ENCODE measurements around the gene NPM1. TPM values are rescaled to one million over a fixed set of nuclear protein-coding genes. Genes with fewer than 3 reads are reported as not detected.

Gene NPM1
- total and polyA plus RNA-seq, 7 experiments from 2014 or later, result 753 to 1,238 (median 1,141) TPM

- ChIA-PET POLR2A (no interaction called here), CTCF (no interaction called here)
- intact Hi-C loops (cut with micrococcal nuclease), result loop anchor here in 1 of 2 donors (10.0 kb wide), 1 partner anchor 230 kb away; no protein-coding TSS in a partner anchor
- ATAC-seq (no peak), DNase-seq (no peak)
- H3K27ac ChIP-seq (ENCODE audit: low read depth, low read length), result no peak overlapping the region
- H3K4me3 ChIP-seq (ENCODE audit: low read length), result no peak overlapping the region
- no peaks in the 10 kb centered on the region for H3K9me3 ChIP-seq (ENCODE audit: control insufficient read depth in 2 of 3, low read length in 3 of 3)
- H3K4me1 Mint-ChIP-seq, result peaks cover 0 to 3% (median 0%) of the 10 kb centered on the region in 7 donors
- H3K27me3 ChIP-seq (ENCODE audit: control insufficient read depth in 2 of 2, insufficient read depth in 2 of 2, low read length in 2 of 2), result no peaks in the 10 kb centered on the region
- no peaks in the 10 kb centered on the region for H3K27me3 Mint-ChIP-seq
- no peaks in the 10 kb centered on the region for H3K36me3 Mint-ChIP-seq
- H3K4me1 ChIP-seq (ENCODE audit: control insufficient read depth in 2 of 2, insufficient read depth in 2 of 2, low read length in 2 of 2), result no peaks in the 10 kb centered on the region
- H3K36me3 ChIP-seq (ENCODE audit: control insufficient read depth in 2 of 3, insufficient read depth in 3 of 3, low read length in 3 of 3), result no peaks in the 10 kb centered on the region
- peak overlapping the region in 1 of 10 donors; percentile 52 for H3K4me3 Mint-ChIP-seq
- H3K27ac Mint-ChIP-seq, result peak overlapping the region in 1 of 9 donors; percentile 51
- no peaks in the 10 kb centered on the region for H3K9me3 Mint-ChIP-seq
These were observed 47.2 kb downstream of the NPM1 start for GRCh38 chr5:171434874-171435273.

GRCh38 chr5:171435908-171436307 lies 48.3 kb downstream of the NPM1 start:
- H3K36me3 Mint-ChIP-seq, result no peaks in the 10 kb centered on the region
- peaks cover 0 to 3% (median 0%) of the 10 kb centered on the region in 7 donors for H3K4me1 Mint-ChIP-seq
- Histone ChIP-seq H3K9me3 (ENCODE audit: control insufficient read depth in 2 of 3, low read length in 3 of 3) (no peaks in the 10 kb centered on the region), H3K27ac (ENCODE audit: low read depth, low read length) (no peak overlapping the region), H3K36me3 (ENCODE audit: control insufficient read depth in 2 of 3, insufficient read depth in 3 of 3, low read length in 3 of 3) (no peaks in the 10 kb centered on the region), H3K4me3 (ENCODE audit: low read length) (no peak overlapping the region), H3K4me1 (ENCODE audit: control insufficient read depth in 2 of 2, insufficient read depth in 2 of 2, low read length in 2 of 2) (no peaks in the 10 kb centered on the region), H3K27me3 (ENCODE audit: control insufficient read depth in 2 of 2, insufficient read depth in 2 of 2, low read length in 2 of 2) (no peaks in the 10 kb centered on the region)
- no peaks in the 10 kb centered on the region for H3K9me3 Mint-ChIP-seq
- CTCF ChIA-PET, result no interaction called here
- no peak overlapping the region for H3K4me3 Mint-ChIP-seq
- POLR2A ChIA-PET, result no interaction called here
- H3K27me3 Mint-ChIP-seq, result no peaks in the 10 kb centered on the region
- intact Hi-C loops (cut with micrococcal nuclease), result loop anchor here in 1 of 2 donors (10.0 kb wide), 1 partner anchor 231 kb away; no protein-coding TSS in a partner anchor
- H3K27ac Mint-ChIP-seq, result no peak overlapping the region
- ATAC-seq, result no peak
- DNase-seq, result no peak

GRCh38 chr5:171436804-171437285 lies 49.2 kb downstream of the NPM1 start:
- Histone ChIP-seq H3K4me1 (ENCODE audit: control insufficient read depth in 2 of 2, insufficient read depth in 2 of 2, low read length in 2 of 2) (no peaks in the 10 kb centered on the region), H3K36me3 (ENCODE audit: control insufficient read depth in 2 of 3, insufficient read depth in 3 of 3, low read length in 3 of 3) (no peaks in the 10 kb centered on the region), H3K27me3 (ENCODE audit: control insufficient read depth in 2 of 2, insufficient read depth in 2 of 2, low read length in 2 of 2) (no peaks in the 10 kb centered on the region), H3K27ac (ENCODE audit: low read depth, low read length) (no peak overlapping the region), H3K9me3 (ENCODE audit: control insufficient read depth in 2 of 3, low read length in 3 of 3) (no peaks in the 10 kb centered on the region), H3K4me3 (ENCODE audit: low read length) (no peak overlapping the region)
- POLR2A ChIA-PET, result no interaction called here
- DNase-seq (no peak), ATAC-seq (no peak)
- H3K9me3 Mint-ChIP-seq, result no peaks in the 10 kb centered on the region
- intact Hi-C loops (cut with micrococcal nuclease), result loop anchor here in 1 of 2 donors (10.0 kb wide), 1 partner anchor 232 kb away; no protein-coding TSS in a partner anchor
- peaks cover 0 to 3% (median 0%) of the 10 kb centered on the region in 7 donors for H3K4me1 Mint-ChIP-seq
- no peaks in the 10 kb centered on the region for H3K36me3 Mint-ChIP-seq
- H3K4me3 Mint-ChIP-seq, result no peak overlapping the region
- no peak overlapping the region for H3K27ac Mint-ChIP-seq
- CTCF ChIA-PET, result no interaction called here
- no peaks in the 10 kb centered on the region for H3K27me3 Mint-ChIP-seq

GRCh38 chr5:171437286-171437821 lies 49.7 kb downstream of the NPM1 start:
- ATAC-seq, result no peak
- Histone ChIP-seq H3K4me1 (ENCODE audit: control insufficient read depth in 2 of 2, insufficient read depth in 2 of 2, low read length in 2 of 2) (no peaks in the 10 kb centered on the region), H3K27ac (ENCODE audit: low read depth, low read length) (no peak overlapping the region), H3K36me3 (ENCODE audit: control insufficient read depth in 2 of 3, insufficient read depth in 3 of 3, low read length in 3 of 3) (no peaks in the 10 kb centered on the region), H3K9me3 (ENCODE audit: control insufficient read depth in 2 of 3, low read length in 3 of 3) (no peaks in the 10 kb centered on the region), H3K4me3 (ENCODE audit: low read length) (no peak overlapping the region), H3K27me3 (ENCODE audit: control insufficient read depth in 2 of 2, insufficient read depth in 2 of 2, low read length in 2 of 2) (no peaks in the 10 kb centered on the region)
- DNase-seq, result no peak
- peaks cover 0 to 3% (median 0%) of the 10 kb centered on the region in 7 donors for H3K4me1 Mint-ChIP-seq
- intact Hi-C loops (cut with micrococcal nuclease), result loop anchor here in 1 of 2 donors (10.0 kb wide), 1 partner anchor 233 kb away; no protein-coding TSS in a partner anchor
- H3K9me3 Mint-ChIP-seq, result no peaks in the 10 kb centered on the region
- H3K27me3 Mint-ChIP-seq, result no peaks in the 10 kb centered on the region
- H3K4me3 Mint-ChIP-seq, result no peak overlapping the region
- ChIA-PET POLR2A (no interaction called here), CTCF (no interaction called here)
- no peaks in the 10 kb centered on the region for H3K36me3 Mint-ChIP-seq
- no peak overlapping the region for H3K27ac Mint-ChIP-seq

- ChIA-PET CTCF (no interaction called here), POLR2A (no interaction called here)
- H3K36me3 Mint-ChIP-seq, result no peaks in the 10 kb centered on the region
- no peak overlapping the region for H3K27ac Mint-ChIP-seq
- H3K4me1 Mint-ChIP-seq, result peaks cover 0 to 2% (median 0%) of the 10 kb centered on the region in 7 donors
- H3K4me3 Mint-ChIP-seq, result no peak overlapping the region
- no peaks in the 10 kb centered on the region for H3K27me3 Mint-ChIP-seq
- ATAC-seq (no peak), DNase-seq (no peak)
- no peaks in the 10 kb centered on the region for H3K27me3 ChIP-seq (ENCODE audit: control insufficient read depth in 2 of 2, insufficient read depth in 2 of 2, low read length in 2 of 2)
- H3K9me3 Mint-ChIP-seq, result no peaks in the 10 kb centered on the region
- no peaks in the 10 kb centered on the region for H3K9me3 ChIP-seq (ENCODE audit: control insufficient read depth in 2 of 3, low read length in 3 of 3)
- H3K36me3 ChIP-seq (ENCODE audit: control insufficient read depth in 2 of 3, insufficient read depth in 3 of 3, low read length in 3 of 3), result no peaks in the 10 kb centered on the region
- H3K27ac ChIP-seq (ENCODE audit: low read depth, low read length), result no peak overlapping the region
- intact Hi-C loops (cut with micrococcal nuclease), result loop anchor here in 1 of 2 donors (10.0 kb wide), 1 partner anchor 234 kb away; no protein-coding TSS in a partner anchor
- H3K4me3 ChIP-seq (ENCODE audit: low read length), result no peak overlapping the region
- no peaks in the 10 kb centered on the region for H3K4me1 ChIP-seq (ENCODE audit: control insufficient read depth in 2 of 2, insufficient read depth in 2 of 2, low read length in 2 of 2)
These were observed 51.1 kb downstream of the NPM1 start for GRCh38 chr5:171438738-171439137.

GRCh38 chr5:171441246-171441791 lies 53.7 kb downstream of the NPM1 start:
- Mint-ChIP-seq H3K4me3 (no peak overlapping the region), H3K27me3 (peaks cover 0 to 6% (median 2%) of the 10 kb centered on the region in 5 donors), H3K4me1 (peaks cover 0 to 2% (median 0%) of the 10 kb centered on the region in 7 donors), H3K36me3 (no peaks in the 10 kb centered on the region), H3K9me3 (no peaks in the 10 kb centered on the region), H3K27ac (no peak overlapping the region)
- ChIA-PET CTCF (no interaction called here), POLR2A (no interaction called here)
- ATAC-seq, result no peak
- H3K27ac ChIP-seq (ENCODE audit: low read depth, low read length), result no peak overlapping the region
- no peak for DNase-seq
- H3K36me3 ChIP-seq (ENCODE audit: control insufficient read depth in 2 of 3, insufficient read depth in 3 of 3, low read length in 3 of 3), result no peaks in the 10 kb centered on the region
- H3K9me3 ChIP-seq (ENCODE audit: control insufficient read depth in 2 of 3, low read length in 3 of 3), result no peaks in the 10 kb centered on the region
- no peak overlapping the region for H3K4me3 ChIP-seq (ENCODE audit: low read length)
- H3K27me3 ChIP-seq (ENCODE audit: control insufficient read depth in 2 of 2, insufficient read depth in 2 of 2, low read length in 2 of 2), result no peaks in the 10 kb centered on the region
- no peaks in the 10 kb centered on the region for H3K4me1 ChIP-seq (ENCODE audit: control insufficient read depth in 2 of 2, insufficient read depth in 2 of 2, low read length in 2 of 2)
- intact Hi-C loops (cut with micrococcal nuclease), result no loop called here

Measured in naive thymus-derived CD4-positive, alpha-beta T cell (primary cell).